ENCODE results near the gene NDUFS1.
"Not testable (repeated sequence)": the region's sequence is repeated elsewhere in the genome, so short reads cannot be mapped to it uniquely, and the experiment has no call there.

NDUFS1 gene

DNA sequence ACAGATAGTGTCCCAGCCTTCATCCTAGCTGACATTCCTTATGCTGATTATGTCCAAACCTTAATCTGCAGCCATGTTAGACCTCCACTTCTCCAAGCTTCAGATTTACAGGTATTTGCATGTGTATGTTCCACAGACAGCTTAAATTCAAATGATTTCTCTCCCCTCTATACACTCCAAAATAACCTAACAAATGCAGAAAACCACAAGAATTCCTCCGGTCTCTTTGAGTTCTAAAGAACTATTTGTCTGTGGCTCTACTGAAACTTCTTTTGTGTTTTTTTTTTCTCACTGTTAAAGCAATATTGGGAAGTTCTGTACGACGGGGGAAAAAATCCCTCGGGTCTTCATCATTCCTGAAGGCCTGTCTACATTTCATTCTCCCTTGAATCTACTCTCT, 8.6 kb downstream of the NDUFS1 start:
- Mint-ChIP-seq H3K36me3 (ENCODE audit: low read depth) (peaks cover 70% of the 10 kb centered on the region), H3K27ac (no peak overlapping the region)
- intact Hi-C loops (cut with micrococcal nuclease) = loop anchor here (5.0 kb wide), 1 partner anchor 128 kb away; no protein-coding TSS in a partner anchor

GRCh38 chr2:206150168-206150567, 9.1 kb downstream of the NDUFS1 start:
- no peak overlapping the region for H3K27ac Mint-ChIP-seq

More for the DNA sequence above, 8.6 kb downstream of the NDUFS1 start:
- peaks cover 23% of the 10 kb centered on the region for H3K4me1 Mint-ChIP-seq (ENCODE audit: low read depth)
- no peaks in the 10 kb centered on the region for H3K27me3 Mint-ChIP-seq
- no peak overlapping the region for H3K4me3 Mint-ChIP-seq
- H3K9me3 Mint-ChIP-seq = no peaks in the 10 kb centered on the region

GRCh38 chr2:206149330-206149729, 9.9 kb downstream of the NDUFS1 start:
- H3K36me3 Mint-ChIP-seq (ENCODE audit: low read depth) = peaks cover 83% of the 10 kb centered on the region
- H3K27me3 Mint-ChIP-seq = no peaks in the 10 kb centered on the region
- H3K4me1 Mint-ChIP-seq (ENCODE audit: low read depth) = peaks cover 22% of the 10 kb centered on the region
- intact Hi-C loops (cut with micrococcal nuclease) = no loop called here
- no peak overlapping the region for H3K27ac Mint-ChIP-seq
- no peaks in the 10 kb centered on the region for H3K9me3 Mint-ChIP-seq
- H3K4me3 Mint-ChIP-seq = no peak overlapping the region

More at GRCh38 chr2:206150168-206150567, 9.1 kb downstream of the NDUFS1 start:
- intact Hi-C loops (cut with micrococcal nuclease) = loop anchor here (5.0 kb wide), 1 partner anchor 128 kb away; no protein-coding TSS in a partner anchor
- no peaks in the 10 kb centered on the region for H3K27me3 Mint-ChIP-seq
- no peak overlapping the region for H3K4me3 Mint-ChIP-seq
- H3K36me3 Mint-ChIP-seq (ENCODE audit: low read depth) = peaks cover 75% of the 10 kb centered on the region
- peaks cover 23% of the 10 kb centered on the region for H3K4me1 Mint-ChIP-seq (ENCODE audit: low read depth)
- H3K9me3 Mint-ChIP-seq = no peaks in the 10 kb centered on the region

- no peak overlapping the region for H3K4me3 Mint-ChIP-seq
- H3K27me3 Mint-ChIP-seq = no peaks in the 10 kb centered on the region
- H3K36me3 Mint-ChIP-seq (ENCODE audit: low read depth) = peaks cover 95% of the 10 kb centered on the region
Observed at GRCh38 chr2:206145665-206146064, 13.6 kb downstream of the NDUFS1 start.

DNA sequence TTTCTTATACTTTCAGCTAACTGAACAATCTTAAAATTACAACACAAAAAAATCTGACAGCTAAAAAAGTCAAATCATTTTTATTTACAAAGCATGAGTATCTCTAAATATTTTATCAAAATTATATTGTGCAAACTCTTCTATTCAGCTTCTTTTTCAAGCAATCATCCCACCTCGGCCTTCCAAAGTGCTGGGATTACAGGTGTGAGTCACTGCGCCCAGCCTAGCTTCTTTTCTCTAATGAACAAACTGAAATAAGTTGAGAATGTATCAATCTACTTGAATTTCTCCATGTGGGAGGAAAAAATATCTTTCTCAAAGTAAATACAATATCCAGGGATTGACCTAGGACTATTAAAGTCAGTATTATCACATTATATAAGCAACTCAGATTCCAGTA, 14.9 kb downstream of the NDUFS1 start:
- no peaks in the 10 kb centered on the region for H3K4me1 Mint-ChIP-seq (ENCODE audit: low read depth)
- intact Hi-C loops (cut with micrococcal nuclease) = no loop called here
- H3K27ac Mint-ChIP-seq = no peak overlapping the region
- peaks cover 95% of the 10 kb centered on the region for H3K36me3 Mint-ChIP-seq (ENCODE audit: low read depth)
- no peaks in the 10 kb centered on the region for H3K27me3 Mint-ChIP-seq
- no peak overlapping the region for H3K4me3 Mint-ChIP-seq
- H3K9me3 Mint-ChIP-seq = no peaks in the 10 kb centered on the region

More at GRCh38 chr2:206145665-206146064, 13.6 kb downstream of the NDUFS1 start:
- intact Hi-C loops (cut with micrococcal nuclease) = no loop called here
- Mint-ChIP-seq H3K4me1 (ENCODE audit: low read depth) (peaks cover 9% of the 10 kb centered on the region), H3K9me3 (no peaks in the 10 kb centered on the region), H3K27ac (no peak overlapping the region)

DNA sequence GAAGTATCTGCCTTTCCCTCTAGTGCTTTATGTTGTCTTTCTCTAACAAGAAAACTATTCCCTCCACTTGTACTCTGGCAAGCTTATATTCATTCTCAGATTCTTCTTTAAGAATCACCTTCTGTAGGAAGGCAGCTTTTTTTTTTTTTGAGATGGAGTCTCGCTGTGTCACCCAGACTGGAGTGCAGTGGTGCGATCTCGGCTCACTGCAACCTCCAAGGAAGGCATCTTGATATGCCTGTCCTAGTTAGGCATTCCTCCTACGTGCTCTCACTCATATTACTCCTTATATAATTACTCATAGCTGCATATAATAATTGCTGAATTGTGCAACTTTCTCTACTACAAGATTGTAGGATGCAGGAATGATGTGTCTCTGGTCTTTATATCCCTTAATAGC, 15.8 kb downstream of the NDUFS1 start:
- H3K4me3 Mint-ChIP-seq = no peak overlapping the region
- no peaks in the 10 kb centered on the region for H3K4me1 Mint-ChIP-seq (ENCODE audit: low read depth)
- intact Hi-C loops (cut with micrococcal nuclease) = no loop called here
- no peaks in the 10 kb centered on the region for H3K9me3 Mint-ChIP-seq
- H3K27me3 Mint-ChIP-seq = no peaks in the 10 kb centered on the region
- H3K27ac Mint-ChIP-seq = no peak overlapping the region
- H3K36me3 Mint-ChIP-seq (ENCODE audit: low read depth) = peaks cover 93% of the 10 kb centered on the region

- peaks cover 73% of the 10 kb centered on the region for H3K36me3 Mint-ChIP-seq (ENCODE audit: low read depth)
- intact Hi-C loops (cut with micrococcal nuclease) = loop anchor here (5.0 to 10.0 kb wide), 2 partner anchors 103 to 125 kb away; no protein-coding TSS in a partner anchor
- H3K27ac Mint-ChIP-seq = no peak overlapping the region
- H3K4me3 Mint-ChIP-seq = no peak overlapping the region
- no peaks in the 10 kb centered on the region for H3K27me3 Mint-ChIP-seq
- H3K4me1 Mint-ChIP-seq (ENCODE audit: low read depth) = no peaks in the 10 kb centered on the region
- no peaks in the 10 kb centered on the region for H3K9me3 Mint-ChIP-seq
Observed at GRCh38 chr2:206127656-206128055, 31.6 kb downstream of the NDUFS1 start.

GRCh38 chr2:206125901-206126300, 33.3 kb downstream of the NDUFS1 start:
- no peaks in the 10 kb centered on the region for H3K4me1 Mint-ChIP-seq (ENCODE audit: low read depth)
- no peaks in the 10 kb centered on the region for H3K27me3 Mint-ChIP-seq
- no peak overlapping the region for H3K27ac Mint-ChIP-seq

GRCh38 chr2:206122569-206122968, 36.7 kb downstream of the NDUFS1 start:
- not testable (repeated sequence) for H3K4me3 Mint-ChIP-seq; H3K9me3 Mint-ChIP-seq; H3K27me3 Mint-ChIP-seq; H3K27ac Mint-ChIP-seq; H3K4me1 Mint-ChIP-seq (ENCODE audit: low read depth)
- peaks cover 66% of the 10 kb centered on the region for H3K36me3 Mint-ChIP-seq (ENCODE audit: low read depth)
- intact Hi-C loops (cut with micrococcal nuclease) = loop anchor here (10.0 kb wide), 1 partner anchor 98 kb away; no protein-coding TSS in a partner anchor

More at GRCh38 chr2:206125901-206126300, 33.3 kb downstream of the NDUFS1 start:
- Mint-ChIP-seq H3K9me3 (no peaks in the 10 kb centered on the region), H3K4me3 (no peak overlapping the region), H3K36me3 (ENCODE audit: low read depth) (peaks cover 76% of the 10 kb centered on the region)
- intact Hi-C loops (cut with micrococcal nuclease) = loop anchor here (5.0 to 10.0 kb wide), 2 partner anchors 101 to 124 kb away; no protein-coding TSS in a partner anchor

DNA sequence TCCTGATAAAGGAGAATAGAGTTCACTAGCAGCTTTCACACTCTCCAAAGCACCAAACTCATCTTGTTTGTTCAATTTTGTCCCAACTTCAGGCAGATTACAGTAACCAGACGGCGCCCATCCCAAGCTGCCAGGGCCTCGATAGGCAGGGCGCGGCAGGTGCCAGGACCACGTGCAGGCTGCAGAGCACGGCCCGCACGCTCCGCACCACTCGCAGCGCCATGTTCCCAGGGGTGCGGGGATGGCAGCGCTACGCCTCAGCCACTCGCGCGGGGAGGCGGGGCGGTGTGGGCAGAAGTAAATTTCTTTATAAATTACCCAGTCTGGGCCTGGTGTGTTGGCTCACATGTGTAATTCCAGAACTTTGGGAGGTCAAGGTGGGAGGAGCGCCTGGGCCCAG, 43.0 kb downstream of the NDUFS1 start:
- Mint-ChIP-seq H3K9me3 (peaks cover 9% of the 10 kb centered on the region), H3K4me3 (no peak overlapping the region), H3K36me3 (ENCODE audit: low read depth) (peaks cover 48% of the 10 kb centered on the region), H3K27me3 (no peaks in the 10 kb centered on the region), H3K4me1 (ENCODE audit: low read depth) (no peaks in the 10 kb centered on the region), H3K27ac (no peak overlapping the region)
- intact Hi-C loops (cut with micrococcal nuclease) = no loop called here

- no peaks in the 10 kb centered on the region for H3K27me3 Mint-ChIP-seq
- H3K4me3 Mint-ChIP-seq = no peak overlapping the region
- H3K4me1 Mint-ChIP-seq (ENCODE audit: low read depth) = no peaks in the 10 kb centered on the region
- H3K36me3 Mint-ChIP-seq (ENCODE audit: low read depth) = peaks cover 36% of the 10 kb centered on the region
- intact Hi-C loops (cut with micrococcal nuclease) = no loop called here
- H3K27ac Mint-ChIP-seq = no peak overlapping the region
- H3K9me3 Mint-ChIP-seq = peaks cover 9% of the 10 kb centered on the region
Observed at GRCh38 chr2:206115026-206115578, 44.1 kb downstream of the NDUFS1 start.

DNA sequence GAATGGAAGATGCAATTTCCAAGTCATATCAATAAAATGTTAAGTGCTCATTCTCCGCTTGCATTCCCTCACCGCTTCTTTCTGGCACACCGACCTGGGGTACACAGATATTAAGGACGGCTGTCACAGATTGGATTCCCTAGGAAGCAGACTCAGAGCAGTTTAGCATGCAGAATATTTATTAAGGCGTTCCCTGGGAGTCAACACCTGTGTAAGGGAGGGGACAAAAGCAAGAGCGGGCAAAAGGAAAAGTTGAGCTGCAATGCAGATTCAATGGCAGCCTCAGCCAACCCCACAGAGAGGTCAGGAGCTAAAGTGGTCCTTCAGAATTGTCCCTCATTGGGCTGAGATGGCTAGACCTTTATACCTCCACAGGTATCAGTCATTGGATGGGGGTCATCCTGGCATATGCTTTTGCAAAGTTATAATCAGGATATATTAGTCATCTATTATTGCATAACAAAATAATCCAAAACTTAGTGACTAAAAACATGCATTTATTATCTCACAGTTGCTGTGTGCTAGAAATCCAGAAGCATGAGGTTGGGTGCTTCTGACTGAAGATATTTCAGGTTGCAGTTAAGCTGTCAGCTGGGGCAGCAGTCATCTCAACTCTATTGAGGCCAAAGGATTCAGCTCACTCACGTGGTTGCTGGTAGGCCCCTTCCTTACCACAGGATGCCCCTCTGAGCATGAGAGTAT, 46.2 kb downstream of the NDUFS1 start:
- intact Hi-C loops (cut with micrococcal nuclease) = no loop called here
- H3K9me3 Mint-ChIP-seq = peaks cover 9% of the 10 kb centered on the region
- no peaks in the 10 kb centered on the region for H3K4me1 Mint-ChIP-seq (ENCODE audit: low read depth)
- H3K4me3 Mint-ChIP-seq = no peak overlapping the region
- peaks cover 23% of the 10 kb centered on the region for H3K36me3 Mint-ChIP-seq (ENCODE audit: low read depth)
- H3K27ac Mint-ChIP-seq = no peak overlapping the region
- H3K27me3 Mint-ChIP-seq = no peaks in the 10 kb centered on the region

DNA sequence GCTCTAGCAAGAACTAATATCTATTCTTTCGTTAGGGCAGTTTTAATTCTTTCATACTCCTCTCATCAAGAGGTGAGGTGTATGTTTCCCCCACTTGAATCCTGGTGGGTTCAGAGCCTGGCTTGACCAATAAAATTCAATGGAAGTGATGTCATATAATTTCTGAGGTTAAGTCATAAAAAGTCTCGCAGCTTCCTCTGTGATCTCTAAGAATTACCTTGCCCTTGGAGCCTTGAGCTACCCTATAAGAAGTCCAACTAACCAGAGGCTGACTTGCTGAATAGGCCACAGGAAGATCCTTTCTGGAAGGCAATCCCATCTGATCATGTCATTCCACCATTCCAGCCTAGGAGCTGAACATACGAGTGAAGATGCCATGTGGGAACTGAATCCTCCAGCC, 47.1 kb downstream of the NDUFS1 start:
- intact Hi-C loops (cut with micrococcal nuclease) = no loop called here
- H3K27me3 Mint-ChIP-seq = no peaks in the 10 kb centered on the region
- peaks cover 23% of the 10 kb centered on the region for H3K36me3 Mint-ChIP-seq (ENCODE audit: low read depth)
- H3K4me1 Mint-ChIP-seq (ENCODE audit: low read depth) = no peaks in the 10 kb centered on the region
- H3K9me3 Mint-ChIP-seq = peaks cover 9% of the 10 kb centered on the region
- no peak overlapping the region for H3K4me3 Mint-ChIP-seq
- no peak overlapping the region for H3K27ac Mint-ChIP-seq

DNA sequence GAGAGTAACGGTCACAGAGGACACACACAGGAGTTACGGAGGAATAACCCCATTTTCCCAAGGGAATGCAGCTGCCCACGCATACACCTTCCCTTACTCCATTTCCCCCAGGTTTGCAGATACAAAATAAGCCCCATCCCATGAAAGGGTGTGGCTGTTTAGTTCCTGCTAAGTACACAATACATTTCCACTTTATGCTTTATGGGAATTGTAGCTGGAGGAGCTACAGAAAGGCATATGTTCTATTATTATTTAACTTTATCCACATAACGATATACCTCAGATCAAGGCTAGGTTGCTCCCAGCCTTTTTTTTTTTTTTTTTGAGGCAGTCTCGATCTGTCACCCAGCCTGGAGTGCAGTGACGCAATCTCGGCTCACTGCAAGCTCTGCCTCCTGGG, 50.5 kb downstream of the NDUFS1 start:
- Mint-ChIP-seq H3K27ac (no peak overlapping the region), H3K36me3 (ENCODE audit: low read depth) (peaks cover 9% of the 10 kb centered on the region), H3K4me3 (no peak overlapping the region), H3K9me3 (peaks cover 9% of the 10 kb centered on the region), H3K27me3 (no peaks in the 10 kb centered on the region), H3K4me1 (ENCODE audit: low read depth) (no peaks in the 10 kb centered on the region)
- intact Hi-C loops (cut with micrococcal nuclease) = no loop called here

Data from dendritic cell treated with granulocyte-macrophage colony-stimulating factor and Interleukin-4, amounts not matched to agents 40 ng/mL and 50 ng/mL, for 4 days (primary cell).